Stimulated activated CD4-positive, alpha-beta T cell treated with anti-CD3 and anti-CD28 coated beads, TNF-alpha, amount 100 ng/mL, for 4 hours (primary cell): ENCODE data around the gene STUM.
A peak's percentile ranks its signal among the peaks of the same experiment; 100 is the strongest.

ENCODE experiments used
- DNase-seq, 3 experiments: peaks; one replicate each; pipeline ENCODE4 v3.0.0-alpha.2; 2020; ENCODE audit warnings: low read depth in 3 of 3

STUM gene

GRCh38 chr1:226533220-226533619 is 15.3 kb upstream of the STUM start:
- DNase-seq: no peak

- DNase-seq: no peak
Measured at GRCh38 chr1:226534098-226534497, 14.5 kb upstream of the STUM start.

GRCh38 chr1:226534645-226535044 is 13.9 kb upstream of the STUM start:
- no peak for DNase-seq

- no peak for DNase-seq
Measured at GRCh38 chr1:226535666-226536065, 12.9 kb upstream of the STUM start.

- DNase-seq: no peak
Measured at GRCh38 chr1:226541231-226541630, 7.3 kb upstream of the STUM start.

GRCh38 chr1:226541631-226542622 is 6.6 kb upstream of the STUM start:
- DNase-seq: no peak

GRCh38 chr1:226542623-226543103 is 5.9 kb upstream of the STUM start:
- no peak for DNase-seq

- DNase-seq: no peak
Measured at GRCh38 chr1:226545836-226546596, 2.5 kb upstream of the STUM start.

GRCh38 chr1:226546926-226547325 is 1.6 kb upstream of the STUM start:
- no peak for DNase-seq

- DNase-seq: peak; percentile 33 to 43 (median 35)
Measured at GRCh38 chr1:226547754-226548191, 791 bp upstream of the STUM start.

- no peak for DNase-seq
Measured at GRCh38 chr1:226549094-226549936, 751 bp downstream of the STUM start.

GRCh38 chr1:226549937-226550671 is 1.5 kb downstream of the STUM start:
- DNase-seq: no peak

GRCh38 chr1:226550672-226551041 is 2.1 kb downstream of the STUM start:
- no peak for DNase-seq

- DNase-seq: no peak
Measured at GRCh38 chr1:226551299-226551698, 2.7 kb downstream of the STUM start.

GRCh38 chr1:226552061-226552460 is 3.5 kb downstream of the STUM start:
- no peak for DNase-seq

GRCh38 chr1:226553266-226553923 is 4.8 kb downstream of the STUM start:
- DNase-seq: no peak

GRCh38 chr1:226553924-226554282 is 5.3 kb downstream of the STUM start:
- DNase-seq: no peak

GRCh38 chr1:226555092-226555491 is 6.5 kb downstream of the STUM start:
- no peak for DNase-seq

GRCh38 chr1:226557424-226557823 is 8.9 kb downstream of the STUM start:
- DNase-seq: no peak

GRCh38 chr1:226558036-226558650 is 9.6 kb downstream of the STUM start:
- DNase-seq: no peak
